Pericardium fibroblast (primary cell): ENCODE data around the gene TNNC1. TPM values are rescaled to one million over a fixed set of nuclear protein-coding genes. Genes with fewer than 3 reads are reported as not detected.

Source experiments
- total RNA-seq: library from RNA; depleted of rRNA; stranded (reverse); fragments of >200 nt; gene quantifications from 2 replicates; pipeline ENCODE4 v1.2.3, GENCODE V29; 2015

The TNNC1 gene
- total RNA-seq: 1.2 and 30.3 TPM in 2 replicates

DNA sequence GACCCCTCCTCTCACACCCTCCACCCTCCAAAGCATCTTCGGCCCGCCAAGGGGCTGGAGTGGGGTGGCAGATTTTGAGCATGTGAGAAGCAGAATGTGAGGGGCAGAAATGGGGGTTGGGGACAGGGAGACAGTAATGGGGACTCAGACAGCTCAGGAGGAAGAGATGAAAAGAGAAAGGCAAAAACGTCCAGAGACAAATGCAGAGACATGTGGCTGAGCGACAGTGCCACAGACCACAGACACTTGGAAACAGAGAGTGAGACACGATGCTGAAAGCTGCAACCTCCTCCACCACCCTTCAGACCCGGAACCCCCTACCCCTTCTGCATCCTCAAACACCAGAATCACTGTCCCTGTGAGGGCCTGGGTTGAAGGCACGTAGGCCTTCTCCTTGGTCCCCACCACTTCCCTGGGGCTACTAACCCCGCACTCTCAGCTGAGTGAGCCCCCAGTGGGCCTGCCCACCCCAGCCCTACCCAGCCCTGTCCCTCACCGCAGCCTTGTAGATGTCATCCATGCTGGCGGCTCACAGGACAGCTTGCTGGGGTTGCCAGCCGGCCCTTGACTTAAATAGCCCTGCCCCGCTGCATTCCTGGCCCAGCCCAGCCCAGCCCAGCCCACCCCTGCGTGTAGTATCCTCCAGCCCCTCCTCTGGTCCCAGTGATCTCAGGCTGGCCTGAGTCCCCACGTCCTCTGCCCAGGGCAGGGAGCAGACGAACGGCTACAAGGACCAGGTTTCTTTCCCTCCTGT, at the start of gene TNNC1:
Gene TNNC1 (minus strand): TSS at position 546 of the 754 bp plus-strand sequence. CDS start 26 bp downstream, at position 520.

DNA sequence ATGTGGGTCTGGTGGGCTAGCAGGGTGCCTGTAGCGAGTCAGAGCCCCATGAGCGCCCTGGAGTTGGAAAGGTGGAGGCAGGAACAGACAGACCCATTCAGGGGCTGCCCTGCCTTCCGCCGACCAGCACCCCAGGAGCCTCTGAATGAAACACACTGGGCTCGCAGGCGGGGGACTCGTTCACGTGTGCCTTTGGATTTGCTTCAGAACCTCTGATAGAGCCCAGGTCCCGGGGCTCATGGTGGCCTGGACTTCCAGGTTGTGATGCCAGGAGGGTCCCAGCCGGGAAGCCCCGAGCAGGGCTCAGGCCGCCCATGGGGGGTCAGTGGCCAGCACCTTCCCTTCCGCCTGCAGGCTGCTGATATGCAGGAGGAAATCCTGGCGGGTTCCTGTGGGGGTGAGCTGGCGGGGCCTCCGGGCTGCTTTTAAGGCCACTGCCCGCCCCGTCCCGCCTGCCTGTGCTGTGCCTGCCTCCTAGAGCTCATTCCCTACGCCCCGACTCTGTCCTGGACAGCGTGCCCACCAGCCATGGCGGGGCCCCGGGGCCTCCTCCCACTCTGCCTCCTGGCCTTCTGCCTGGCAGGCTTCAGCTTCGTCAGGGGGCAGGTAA, 41.1 kb upstream of the TNNC1 start, which contains the start of gene STAB1:
Gene STAB1 (plus strand): TSS at position 453 of the 610 bp plus-strand sequence. CDS start 76 bp downstream, at position 529.

DNA sequence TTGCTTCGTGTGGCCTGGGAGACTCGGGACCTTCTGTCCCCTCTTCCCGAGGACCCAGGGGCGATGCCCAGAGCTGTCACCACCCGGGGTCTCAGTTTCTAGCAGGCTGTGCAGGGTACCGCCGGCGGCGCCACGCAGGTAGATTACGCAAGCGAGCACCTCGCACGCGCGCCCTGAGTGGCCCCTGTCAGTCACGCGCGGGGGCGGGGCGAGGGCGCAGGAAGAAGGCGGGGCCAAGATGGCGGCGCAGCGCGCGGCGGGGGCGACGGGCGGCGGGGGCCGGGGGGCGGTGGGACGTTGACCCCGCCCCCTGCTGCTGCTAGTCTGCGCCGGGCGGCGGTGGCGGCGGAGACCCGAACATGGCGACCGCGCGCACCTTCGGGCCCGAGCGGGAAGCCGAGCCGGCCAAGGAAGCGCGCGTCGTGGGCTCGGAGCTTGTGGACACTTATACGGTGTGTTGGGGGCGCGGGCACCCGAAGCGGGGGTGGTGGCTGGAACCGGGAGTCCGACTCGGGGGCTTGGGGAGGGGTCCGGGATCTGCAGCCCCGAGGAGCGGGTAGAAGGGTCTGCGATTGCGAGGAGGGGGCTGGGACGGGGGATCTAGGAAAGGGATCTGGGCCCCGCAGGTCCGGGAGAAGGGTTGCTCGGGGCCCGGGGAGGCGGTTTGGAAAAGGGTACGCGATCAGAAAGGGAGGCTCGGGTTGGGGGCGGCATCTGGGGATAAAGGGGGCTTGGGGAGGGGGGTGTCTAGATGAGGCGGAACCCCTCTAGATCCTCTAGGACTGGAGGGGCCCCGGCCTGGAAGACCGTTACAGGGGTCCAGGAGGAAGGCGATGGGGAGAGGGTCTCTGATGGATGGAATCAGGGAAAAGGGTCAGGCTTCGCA, 1.7 kb upstream of the TNNC1 start, which contains the start of gene NISCH:
Gene NISCH (plus strand): TSS at position 322 of the 886 bp plus-strand sequence. CDS start 38 bp downstream, at position 360.

DNA sequence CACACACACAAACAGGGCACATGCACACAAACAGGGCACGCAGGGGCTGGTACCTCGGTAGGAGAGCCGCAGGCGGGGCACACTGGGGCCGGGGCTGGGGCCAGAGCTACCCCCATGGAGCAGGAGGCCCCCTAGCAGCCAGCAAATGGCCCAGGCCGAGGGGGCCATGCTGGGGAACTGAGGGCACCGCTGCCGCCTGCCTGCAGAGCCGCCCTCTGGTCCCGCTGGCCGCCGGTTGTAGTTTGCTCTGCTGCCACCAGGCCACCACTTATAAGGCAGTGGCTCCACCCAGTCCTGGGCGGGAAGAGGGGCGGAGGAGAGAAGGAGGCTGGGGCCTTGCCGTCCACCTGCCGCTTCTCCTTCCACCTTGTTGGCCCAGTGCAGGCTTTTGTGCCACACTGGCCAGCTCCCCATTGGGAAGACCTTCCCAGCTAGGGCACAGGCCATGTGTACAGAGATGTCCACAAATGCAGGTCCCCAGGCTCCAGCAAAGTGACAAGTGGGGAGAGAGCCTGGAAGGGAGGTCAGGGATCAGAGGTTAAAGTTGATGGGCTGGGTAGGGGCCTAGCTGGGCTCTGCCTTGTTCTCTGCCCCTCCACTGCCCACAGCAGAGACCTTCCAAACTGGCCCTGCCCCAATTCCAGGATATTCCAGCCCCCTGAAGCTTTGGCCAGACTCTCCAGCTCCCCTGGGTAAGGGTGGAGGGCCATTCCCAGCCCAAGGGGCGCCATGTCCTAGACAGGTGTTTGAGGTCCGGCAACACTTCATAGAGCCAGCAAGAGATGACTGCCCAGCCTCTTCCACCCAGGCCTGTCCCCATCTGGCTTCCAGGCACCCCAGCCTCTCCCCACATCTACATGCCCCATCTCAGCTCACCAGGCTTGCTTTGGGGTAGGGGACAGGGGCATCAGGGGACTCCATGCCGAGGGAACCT, 8.7 kb downstream of the TNNC1 start, which contains the start of gene SEMA3G:
Gene SEMA3G (minus strand): TSS at position 244 of the 934 bp plus-strand sequence. CDS start 76 bp downstream, at position 168.

Other genes starting within 250 kb of the TNNC1 start
- gene TLR9, start 228.4 kb downstream of the TNNC1 start, total RNA-seq: under 0.01 TPM in 1 of 2 replicates, not detected in the other
- 124 and 138 TPM in 2 replicates for gene TWF2, start 214.9 kb downstream of the TNNC1 start, total RNA-seq
- gene PPM1M, start 208.3 kb downstream of the TNNC1 start, total RNA-seq: 16.3 and 24.9 TPM in 2 replicates
- 53.6 and 58.0 TPM in 2 replicates for gene WDR82, start 175.4 kb downstream of the TNNC1 start, total RNA-seq
- 5.6 and 11.1 TPM in 2 replicates for gene GLYCTK, start 166.2 kb downstream of the TNNC1 start, total RNA-seq
- 1.2 and 5.0 TPM in 2 replicates for gene DNAH1, start 137.7 kb downstream of the TNNC1 start, total RNA-seq
- 44.8 and 57.6 TPM in 2 replicates for gene BAP1, start 44.0 kb downstream of the TNNC1 start, total RNA-seq
- gene PHF7, start 43.4 kb downstream of the TNNC1 start, total RNA-seq: 1.5 and 5.3 TPM in 2 replicates
- gene SEMA3G, start 8.9 kb downstream of the TNNC1 start, total RNA-seq: 1.0 TPM in 1 of 2 replicates, not detected in the other
- gene NISCH, start 1.6 kb upstream of the TNNC1 start, total RNA-seq: 43.8 and 45.9 TPM in 2 replicates
- 0.47 and 1.4 TPM in 2 replicates for gene STAB1, start 41.3 kb upstream of the TNNC1 start, total RNA-seq
- gene NT5DC2, start 79.8 kb upstream of the TNNC1 start, total RNA-seq: 158 and 169 TPM in 2 replicates
- 35.5 and 81.3 TPM in 2 replicates for gene UQCC5, start 82.6 kb upstream of the TNNC1 start, total RNA-seq
- 19.0 and 37.4 TPM in 2 replicates for gene PBRM1, start 231.9 kb upstream of the TNNC1 start, total RNA-seq
- gene GNL3, start 232.0 kb upstream of the TNNC1 start, total RNA-seq: 68.4 and 70.4 TPM in 2 replicates